HG03558 (cell line): ENCODE results near the gene SEC31B.
A peak's percentile ranks its signal among the peaks of the same experiment; 100 is the strongest.

Experiments
- ATAC-seq: cut with Tn5 transposase; IDR thresholded peaks from one replicate; pipeline ENCODE4 v1.9.1; 2021; ENCODE audit warnings: moderate number of reproducible peaks; ENCODE audit not compliant: unreplicated experiment; ENCODE audit errors: extremely low read depth

The SEC31B gene

DNA sequence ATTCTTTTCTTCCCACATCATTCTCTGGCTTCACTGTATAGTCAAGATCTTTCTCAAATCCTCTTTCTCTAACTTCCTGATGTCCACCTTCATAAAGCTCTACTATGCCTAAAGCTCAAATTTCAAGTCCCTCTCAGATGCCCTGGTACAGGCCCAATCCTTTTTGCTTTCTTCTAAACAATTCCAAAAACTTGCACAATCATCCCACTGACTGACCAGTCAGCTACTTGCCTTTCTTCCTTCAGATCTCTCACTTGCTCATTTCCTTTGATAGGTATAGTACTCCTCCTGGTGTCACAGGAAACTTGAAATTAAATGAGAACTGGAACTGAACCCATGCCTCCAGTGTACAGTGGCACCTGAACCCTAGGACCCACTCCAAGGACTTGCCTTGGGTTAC lies 18.2 kb downstream of the SEC31B start:
- ATAC-seq, result no peak

- ATAC-seq, result no peak
These were observed 21.6 kb downstream of the SEC31B start for GRCh38 chr10:100498059-100498458.

GRCh38 chr10:100496567-100496966 lies 23.1 kb downstream of the SEC31B start:
- ATAC-seq, result no peak

- ATAC-seq, result no peak
These were observed 29.1 kb downstream of the SEC31B start for GRCh38 chr10:100490531-100490930.

GRCh38 chr10:100489396-100489795 lies 30.3 kb downstream of the SEC31B start:
- ATAC-seq, result no peak

GRCh38 chr10:100487529-100487928 lies 32.1 kb downstream of the SEC31B start:
- no peak for ATAC-seq

DNA sequence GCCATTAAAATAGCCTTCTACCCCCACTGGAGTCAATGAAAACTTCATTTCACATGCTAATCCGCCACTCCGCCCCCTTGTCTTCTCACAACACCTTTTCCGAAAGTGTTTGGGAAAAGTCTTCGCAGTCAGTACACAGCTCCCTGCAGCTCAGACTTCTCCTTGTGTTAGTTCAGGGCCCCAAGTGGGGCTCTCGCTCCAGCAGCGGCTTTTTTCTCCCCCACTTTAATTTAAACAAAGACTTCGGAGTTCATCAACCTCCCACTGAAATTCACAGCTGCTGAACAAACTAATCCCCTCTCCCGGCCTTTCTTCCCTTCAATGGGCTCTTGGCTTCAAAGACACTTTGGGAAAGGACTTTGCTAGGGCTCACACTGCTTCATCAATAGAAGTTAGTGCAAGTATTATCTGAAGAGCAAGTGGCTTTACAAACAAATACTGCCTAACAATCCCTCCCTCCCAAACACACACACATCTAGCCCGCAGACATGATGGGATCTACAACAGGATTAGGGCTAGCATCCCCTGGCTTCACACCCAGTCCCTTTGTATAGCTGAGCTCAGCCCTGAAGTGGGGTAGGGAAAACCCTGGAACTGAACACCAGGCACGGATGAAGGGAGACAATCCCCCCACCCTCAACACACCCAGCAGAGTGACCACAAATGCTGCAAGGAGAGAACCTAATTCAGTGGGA lies 33.7 kb downstream of the SEC31B start:
- no peak for ATAC-seq

- ATAC-seq, result no peak
These were observed 34.3 kb downstream of the SEC31B start for GRCh38 chr10:100485366-100485765.

DNA sequence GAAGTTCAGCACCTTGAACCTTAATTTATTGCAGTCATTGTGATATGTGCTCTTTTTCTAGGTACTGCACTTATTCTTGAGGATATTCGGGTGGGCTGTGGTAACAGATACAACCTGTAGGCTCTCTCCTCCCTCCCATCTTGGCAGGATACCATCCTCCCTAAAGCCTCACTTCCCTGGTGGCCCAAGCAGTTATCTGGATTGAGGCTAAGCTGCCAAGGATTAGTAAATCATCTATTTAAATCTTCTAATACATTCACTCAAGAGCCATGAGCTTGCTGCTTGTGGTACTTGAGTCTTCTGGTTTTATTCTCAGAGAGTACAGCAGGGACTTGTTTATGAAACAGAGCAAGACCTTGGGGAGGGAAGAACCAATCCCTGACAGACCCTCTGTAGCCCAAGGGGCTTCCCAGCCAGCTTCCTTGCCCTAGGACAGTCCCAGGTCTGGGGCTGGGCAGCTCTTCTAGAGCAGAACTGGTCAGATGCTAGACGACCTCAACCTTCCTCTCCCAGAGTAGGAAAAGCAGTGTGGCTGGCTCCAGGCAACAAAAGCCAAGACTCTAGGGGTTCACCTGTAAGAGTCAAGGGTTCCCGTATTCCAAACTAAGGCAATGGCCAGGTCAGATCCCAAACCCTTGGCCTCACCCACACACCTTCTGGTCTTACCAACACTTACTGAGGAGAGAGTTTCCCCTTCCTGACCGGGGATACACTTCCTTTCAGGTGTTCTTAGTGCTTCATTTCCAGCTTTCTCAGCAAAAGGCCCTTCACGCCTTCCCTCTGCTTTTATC lies 35.6 kb downstream of the SEC31B start:
- no peak for ATAC-seq

GRCh38 chr10:100482834-100483185 lies 36.9 kb downstream of the SEC31B start:
- no peak for ATAC-seq

GRCh38 chr10:100482181-100482833 lies 37.4 kb downstream of the SEC31B start:
- ATAC-seq, result no peak

DNA sequence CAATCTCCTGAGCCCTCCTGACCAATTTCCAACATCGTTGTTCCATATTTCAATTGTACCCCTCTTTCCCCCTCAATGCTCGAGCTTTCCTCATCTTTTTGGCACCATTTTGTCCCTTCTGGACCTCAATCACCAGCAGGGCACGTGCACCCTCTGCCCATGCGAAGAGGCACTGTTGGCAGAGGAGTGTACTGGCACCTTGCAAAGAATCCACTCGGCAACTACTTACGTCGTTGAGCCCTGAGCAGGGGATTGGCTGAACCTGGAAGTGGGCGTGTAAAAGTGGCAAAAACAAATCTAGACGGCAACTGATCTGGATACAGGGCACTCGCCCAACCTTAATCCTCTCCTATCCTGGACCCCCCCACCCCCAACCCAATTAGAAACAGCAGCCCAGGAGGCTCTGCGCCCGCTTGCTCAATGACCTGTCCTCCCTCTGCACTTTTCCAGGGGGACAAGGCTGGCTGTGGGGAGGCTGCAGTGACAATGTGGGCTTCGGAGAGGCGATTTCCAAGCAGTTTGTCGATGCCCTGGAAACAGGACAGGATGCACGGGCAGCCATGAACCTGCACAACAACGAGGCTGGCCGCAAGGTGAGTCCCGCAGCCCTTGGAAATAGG lies 38.1 kb downstream of the SEC31B start:
- ATAC-seq, result peak; percentile 88

DNA sequence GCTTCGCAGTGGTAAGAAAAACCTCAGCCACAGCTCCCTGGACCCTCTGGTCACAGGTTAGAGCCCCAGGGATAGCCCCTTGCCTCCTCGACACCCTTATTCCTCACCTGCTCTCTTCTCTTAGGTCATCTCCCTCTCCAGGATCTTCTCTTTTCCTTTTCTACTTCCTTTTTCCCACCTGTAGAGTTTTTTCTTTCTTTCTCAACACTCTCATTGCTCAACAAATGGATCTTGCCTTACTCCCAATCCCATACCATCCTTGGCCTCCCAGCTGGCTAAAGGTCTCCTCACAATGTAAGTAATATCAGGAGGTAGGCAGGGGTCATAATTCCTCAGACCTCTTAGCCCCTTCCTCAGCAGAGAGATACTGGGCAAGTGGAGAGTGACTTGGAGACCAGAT lies 39.7 kb downstream of the SEC31B start:
- no peak for ATAC-seq

GRCh38 chr10:100479037-100479436 lies 40.6 kb downstream of the SEC31B start:
- no peak for ATAC-seq

DNA sequence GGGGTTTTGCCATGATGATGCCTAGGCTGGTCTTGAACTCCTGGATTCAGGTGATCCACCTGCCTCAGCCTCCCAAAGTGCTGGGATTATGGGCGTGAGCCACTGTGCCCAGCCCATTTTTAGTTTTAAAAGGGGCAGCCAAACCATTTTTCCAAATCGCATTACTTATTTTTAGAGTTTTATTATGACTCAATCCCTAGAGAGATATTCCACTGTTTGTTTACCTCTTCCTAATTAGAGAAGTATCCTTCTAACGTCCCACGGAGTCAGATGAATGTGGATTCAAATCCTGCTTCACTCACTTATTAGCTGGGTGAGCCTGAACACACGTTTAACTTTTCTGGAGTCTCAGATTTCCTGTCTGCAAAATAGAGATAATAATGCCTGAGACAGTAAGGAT lies 41.7 kb downstream of the SEC31B start:
- no peak for ATAC-seq

DNA sequence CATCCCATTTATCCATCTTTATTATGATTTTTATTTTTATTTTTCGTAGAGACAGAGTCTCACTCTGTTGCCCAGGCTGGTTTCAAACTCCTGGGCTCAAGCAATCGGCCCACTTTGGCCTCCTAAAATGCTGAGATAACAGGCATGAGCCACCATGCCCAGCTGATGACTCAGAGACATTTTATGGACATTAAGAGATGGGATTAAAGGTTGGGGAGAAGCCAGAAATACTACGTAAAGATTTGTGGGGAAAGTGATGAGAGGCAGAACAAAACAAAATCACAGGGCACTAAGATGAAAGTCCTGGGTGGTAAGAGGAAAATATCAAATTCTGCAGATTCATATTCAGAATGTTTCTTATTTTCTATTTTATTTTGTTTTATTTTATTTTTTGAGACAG lies 49.3 kb downstream of the SEC31B start:
- ATAC-seq, result no peak

DNA sequence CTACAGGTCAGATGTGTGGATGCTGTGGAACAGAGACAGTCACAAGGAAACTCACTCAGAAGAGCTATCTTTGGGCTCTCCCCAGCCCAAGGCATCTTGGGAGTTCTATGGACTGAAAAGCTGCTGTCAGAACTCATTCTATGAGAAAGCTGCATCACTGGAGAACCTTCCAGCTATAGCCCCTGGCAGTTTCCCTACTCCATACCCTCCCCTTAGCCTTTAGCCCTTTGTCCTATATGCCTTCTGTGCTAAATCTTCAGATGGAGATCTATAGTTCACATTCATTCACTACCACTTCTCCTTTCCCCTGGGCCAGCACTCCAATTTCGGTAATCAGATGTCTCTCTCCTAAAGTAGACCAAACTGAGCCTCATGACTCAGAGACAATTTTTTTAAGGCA lies 49.9 kb downstream of the SEC31B start:
- no peak for ATAC-seq

GRCh38 chr10:100468978-100469377 lies 50.7 kb downstream of the SEC31B start:
- no peak for ATAC-seq

GRCh38 chr10:100468322-100468721 lies 51.3 kb downstream of the SEC31B start:
- no peak for ATAC-seq

- ATAC-seq, result no peak
These were observed 57.0 kb downstream of the SEC31B start, which contains the start of gene WNT8B for GRCh38 chr10:100462709-100463108. Gene WNT8B (plus strand): TSS chr10:100463009. CDS start chr10:100463169, 160 bp downstream.

GRCh38 chr10:100448951-100449350 lies 70.7 kb downstream of the SEC31B start:
- no peak for ATAC-seq
